HCT116 (cell line): ENCODE measurements around the gene CAPN3. TPM values are rescaled to one million over a fixed set of nuclear protein-coding genes. Genes with fewer than 3 reads are reported as not detected.

Experiments
- ATAC-seq: fragments of 200-7000 bp; cut with Tn5 transposase; 2 replicates; pipeline ENCODE4 v1.9.1; 2020; ENCODE audit warnings: mild to moderate bottlenecking, moderate library complexity
- BruUV-seq: library from RNA; stranded (reverse); fragments of 400-500 nt; replicated peaks from 2 replicates; lab custom pipeline; 2021; lab: Mats Ljungman, UMichigan
- CTCF ChIA-PET: fragments of 300-600 bp; sonication (Branson Sonifier 250); formaldehyde crosslinking; loops from one replicate; lab custom pipeline; 2021; ENCODE audit warnings: antibody characterized with exemption; lab: Charles Lee
- POLR2A ChIA-PET: fragments of 300-600, 350-600 bp; sonication (Branson Sonifier 250); formaldehyde crosslinking; loops from one replicate; lab custom pipeline; 2021; ENCODE audit warnings: antibody characterized with exemption; lab: Charles Lee
- RAD21 ChIA-PET, 2 experiments: fragments of 300-600 bp; sonication (Branson Sonifier 250); formaldehyde crosslinking; loops; one replicate each; lab custom pipeline; 2023; ENCODE audit warnings: low total read pairs in 2 of 2; ENCODE audit not compliant: uncharacterized antibody in 2 of 2, unreplicated experiment in 2 of 2, low non-redundant PET in 1 of 2; lab: Charles Lee
- DNase-seq: peaks from one replicate; pipeline ENCODE4 v3.0.0-alpha.2; 2010; ENCODE audit warnings: low read depth, low spot score
- H2AFZ ChIP-seq: fragments of 200-600 bp; shearing (Covaris generic), sonication (generic); 2 replicates; pipeline ENCODE4 v1.6.1; 2017; ENCODE audit warnings: low read depth, mixed run types, mixed read lengths, antibody characterized with exemption, low read length; ENCODE audit not compliant: poor library complexity, severe bottlenecking
- H3K27ac ChIP-seq: 2 replicates; pipeline ENCODE4 v1.5.1; 2012; ENCODE audit warnings: low read depth, low read length
- H3K27me3 ChIP-seq: fragments of 200-600 bp; sonication (generic); 2 replicates; pipeline ENCODE4 v1.6.1; 2016; ENCODE audit warnings: mixed run types, low read length, mixed read lengths; ENCODE audit not compliant: insufficient read depth
- H3K36me3 ChIP-seq, 2 experiments: fragments of 200-500 bp in 1 of 2; fragments of 200-600 bp in 1 of 2; sonication (Bioruptor generic) in 1 of 2; sonication (generic) in 1 of 2; 2 replicates each; pipeline versions ENCODE4 v1.5.1 to v1.6.1; 2014 to 2016; ENCODE audit warnings: low read length in 2 of 2, inconsistent platforms in 1 of 2, mixed read lengths in 1 of 2, mixed run types in 1 of 2; ENCODE audit not compliant: insufficient read depth in 2 of 2, control insufficient read depth in 1 of 2
- H3K4me1 ChIP-seq, 2 experiments: fragments of 200-600 bp in 1 of 2; sonication (generic) in 1 of 2; 2 replicates each; pipeline versions ENCODE4 v1.5.1 to v1.6.1; 2012 to 2017; ENCODE audit warnings: low read length in 2 of 2, inconsistent platforms in 1 of 2, mild to moderate bottlenecking in 1 of 2, mixed read lengths in 1 of 2, mixed run types in 1 of 2, moderate library complexity in 1 of 2; ENCODE audit not compliant: insufficient read depth in 2 of 2, control insufficient read depth in 1 of 2
- H3K4me2 ChIP-seq: fragments of 200-600 bp; sonication (generic); 2 replicates; pipeline ENCODE4 v1.6.1; 2017; ENCODE audit warnings: mixed run types, low read length, mixed read lengths
- H3K4me3 ChIP-seq, 2 experiments: fragments of 200-600 bp in 1 of 2; sonication (generic) in 1 of 2; replicated peaks in 1 of 2; 2 replicates each; pipeline ENCODE4 v1.5.1; 2011 to 2016; ENCODE audit warnings: low read length in 2 of 2, control low read depth in 1 of 2, low read depth in 1 of 2, mild to moderate bottlenecking in 1 of 2, mixed read lengths in 1 of 2, mixed run types in 1 of 2
- H3K79me2 ChIP-seq: fragments of 200-600 bp; sonication (generic); 2 replicates; pipeline ENCODE4 v1.6.1; 2017; ENCODE audit warnings: mild to moderate bottlenecking, mixed run types, low read length, moderate library complexity, mixed read lengths; ENCODE audit not compliant: insufficient read depth
- H3K9ac ChIP-seq: fragments of 200-600 bp; sonication (generic); 2 replicates; pipeline ENCODE4 v1.6.1; 2016; ENCODE audit warnings: low read length, mixed read lengths
- H3K9me2 ChIP-seq: fragments of 200-600 bp; sonication (generic), shearing (Covaris generic); 2 replicates; pipeline ENCODE4 v1.6.1; 2017; ENCODE audit warnings: mixed run types, mild to moderate bottlenecking, moderate library complexity; ENCODE audit not compliant: insufficient read depth
- H3K9me3 ChIP-seq, 2 experiments: fragments of 200-500 bp in 1 of 2; fragments of 200-600 bp in 1 of 2; sonication (Bioruptor generic) in 1 of 2; sonication (generic) in 1 of 2; 2 replicates each; pipeline ENCODE4 v1.6.1; 2014 to 2017; ENCODE audit warnings: low read length in 2 of 2, mixed read lengths in 2 of 2, inconsistent platforms in 1 of 2, low read depth in 1 of 2, mild to moderate bottlenecking in 1 of 2, mixed run types in 1 of 2, moderate library complexity in 1 of 2; ENCODE audit not compliant: control insufficient read depth in 1 of 2, insufficient read depth in 1 of 2
- H4K20me1 ChIP-seq: fragments of 200-600 bp; sonication (generic), shearing (Covaris generic); 2 replicates; pipeline ENCODE4 v1.6.1; 2017; ENCODE audit warnings: mixed run types, mild to moderate bottlenecking, moderate library complexity; ENCODE audit not compliant: insufficient read depth
- EGR1 ChIP-seq: IDR thresholded peaks from 2 replicates; pipeline ENCODE4 v1.6.1; 2012; ENCODE audit warnings: low read depth
- EZH2 ChIP-seq: fragments of 200-600 bp; sonication (generic); IDR thresholded peaks from 2 replicates; pipeline ENCODE4 v1.6.1; 2017; ENCODE audit warnings: antibody characterized with exemption, mixed run types
- EZH2phosphoT487 ChIP-seq: fragments of 200-600 bp; IDR thresholded peaks from 2 replicates; pipeline ENCODE4 v1.6.1; 2018; ENCODE audit warnings: antibody characterized with exemption, borderline replicate concordance
- FOSL1 ChIP-seq: IDR thresholded peaks from 2 replicates; pipeline ENCODE4 v1.6.1; 2012; ENCODE audit warnings: low read depth
- JUND ChIP-seq: IDR thresholded peaks from 2 replicates; pipeline ENCODE4 v1.6.1; 2012
- POLR2A ChIP-seq: IDR thresholded peaks from 2 replicates; pipeline ENCODE4 v1.7.0; 2011; ENCODE audit warnings: borderline replicate concordance; ENCODE audit not compliant: insufficient read depth, insufficient read length; ENCODE audit errors: extremely low read depth
- RAD21 ChIP-seq: IDR thresholded peaks from 2 replicates; pipeline ENCODE4 v1.6.1; 2012; ENCODE audit warnings: low read depth, mild to moderate bottlenecking
- SP1 ChIP-seq: IDR thresholded peaks from 2 replicates; pipeline ENCODE4 v1.6.1; 2012; ENCODE audit warnings: low read depth
- TCF7L2 ChIP-seq: IDR thresholded peaks from 2 replicates; pipeline ENCODE4 v1.7.0; 2011; ENCODE audit warnings: borderline replicate concordance, inconsistent platforms; ENCODE audit not compliant: insufficient read depth, insufficient read length; ENCODE audit errors: extremely low read depth
- YY1 ChIP-seq: IDR thresholded peaks from 2 replicates; pipeline ENCODE4 v1.6.1; 2011; ENCODE audit warnings: low read length, low read depth, moderate library complexity, mild to moderate bottlenecking; ENCODE audit not compliant: insufficient replicate concordance; ENCODE audit errors: extremely low read depth
- ZFX ChIP-seq: fragments of 450-650 bp; IDR thresholded peaks from 2 replicates; pipeline ENCODE4 v1.6.1; 2017
- intact Hi-C: fragments of 100-400 bp; cut with micrococcal nuclease; formaldehyde crosslinking; loops from 2 replicates; pipeline ENCODE4 v1.10.0; 2022
- total RNA-seq: library from RNA; stranded (reverse); gene quantifications from one replicate; pipeline ENCODE4 v1.2.1, GENCODE V29; 2021; ENCODE audit not compliant: unreplicated experiment
- TF ChIP-seq, protein P1 (sequence below): IDR thresholded peaks from 2 replicates; pipeline ENCODE4 v1.6.1; 2012
- TF ChIP-seq, protein P2 (sequence below), 3 experiments: fragments of 200-600 bp in 1 of 3; sonication (generic) in 1 of 3; IDR thresholded peaks in 2 of 3; conservative IDR thresholded peaks in 1 of 3; 2 replicates each; pipeline ENCODE4 v1.5.1; 2012 to 2017; ENCODE audit warnings: low read depth in 2 of 3, low read length in 2 of 3, antibody characterized with exemption in 1 of 3, borderline replicate concordance in 1 of 3, control low read depth in 1 of 3, mild to moderate bottlenecking in 1 of 3, mixed read lengths in 1 of 3, mixed run types in 1 of 3, moderate library complexity in 1 of 3; ENCODE audit not compliant: insufficient read depth in 1 of 3
- TF ChIP-seq, protein P3 (sequence below): IDR thresholded peaks from 2 replicates; pipeline ENCODE4 v1.6.1; 2012
- TF ChIP-seq, protein P4 (sequence below): IDR thresholded peaks from 2 replicates; pipeline ENCODE4 v1.6.1; 2011; ENCODE audit warnings: mild to moderate bottlenecking, low read length, moderate library complexity; ENCODE audit not compliant: insufficient replicate concordance; ENCODE audit errors: extremely low read depth
- TF ChIP-seq, protein P5 (sequence below): IDR thresholded peaks from 2 replicates; pipeline ENCODE4 v1.6.1; 2012; ENCODE audit warnings: low read depth

The CAPN3 gene
- total RNA-seq, 1 experiment from 2014 or later, result 1.8 TPM

DNA sequence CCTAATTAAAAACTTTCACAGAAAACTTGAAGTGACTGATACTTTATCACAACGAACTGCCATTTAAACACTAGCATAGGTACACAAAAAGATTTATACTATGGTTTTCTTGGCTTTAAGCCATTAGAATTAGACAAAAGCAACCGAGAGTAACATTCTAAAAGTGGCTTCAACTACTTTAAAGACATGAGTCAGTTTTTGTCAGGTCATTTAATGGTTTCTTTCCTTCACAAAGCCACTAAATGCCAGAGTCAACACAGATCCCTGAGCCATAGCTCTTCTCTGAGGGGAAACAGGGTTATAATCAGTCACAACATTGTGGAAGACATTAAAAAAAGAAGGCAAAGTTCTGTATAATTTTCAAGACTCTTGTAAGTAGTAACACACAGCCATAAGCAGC, 54.6 kb downstream of the CAPN3 start:
- POLR2A ChIA-PET, result no interaction called here
- Histone ChIP-seq H3K79me2 (no peaks in the 10 kb centered on the region), H3K9me2 (no peaks in the 10 kb centered on the region), H3K36me3 (peaks cover 6 to 13% of the 10 kb centered on the region in 2 experiments; a peak in 2 of 4 replicates), H3K4me1 (no peaks in the 10 kb centered on the region), H3K4me2 (no peak overlapping the region), H3K9me3 (no peaks in the 10 kb centered on the region), H3K4me3 (no peak overlapping the region), H3K9ac (no peak overlapping the region), H2AFZ (no peak overlapping the region), H4K20me1 (no peaks in the 10 kb centered on the region), H3K27me3 (no peaks in the 10 kb centered on the region), H3K27ac (no peak overlapping the region)
- RAD21 ChIA-PET, result no interaction called here
- TF ChIP-seq, protein P1, sequence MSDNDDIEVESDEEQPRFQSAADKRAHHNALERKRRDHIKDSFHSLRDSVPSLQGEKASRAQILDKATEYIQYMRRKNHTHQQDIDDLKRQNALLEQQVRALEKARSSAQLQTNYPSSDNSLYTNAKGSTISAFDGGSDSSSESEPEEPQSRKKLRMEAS, result no peak
- TF ChIP-seq POLR2A, result no peak
- TF ChIP-seq ZFX, result no peak
- no peak for TF ChIP-seq RAD21
- no peak for TF ChIP-seq YY1
- TF ChIP-seq, protein P2, sequence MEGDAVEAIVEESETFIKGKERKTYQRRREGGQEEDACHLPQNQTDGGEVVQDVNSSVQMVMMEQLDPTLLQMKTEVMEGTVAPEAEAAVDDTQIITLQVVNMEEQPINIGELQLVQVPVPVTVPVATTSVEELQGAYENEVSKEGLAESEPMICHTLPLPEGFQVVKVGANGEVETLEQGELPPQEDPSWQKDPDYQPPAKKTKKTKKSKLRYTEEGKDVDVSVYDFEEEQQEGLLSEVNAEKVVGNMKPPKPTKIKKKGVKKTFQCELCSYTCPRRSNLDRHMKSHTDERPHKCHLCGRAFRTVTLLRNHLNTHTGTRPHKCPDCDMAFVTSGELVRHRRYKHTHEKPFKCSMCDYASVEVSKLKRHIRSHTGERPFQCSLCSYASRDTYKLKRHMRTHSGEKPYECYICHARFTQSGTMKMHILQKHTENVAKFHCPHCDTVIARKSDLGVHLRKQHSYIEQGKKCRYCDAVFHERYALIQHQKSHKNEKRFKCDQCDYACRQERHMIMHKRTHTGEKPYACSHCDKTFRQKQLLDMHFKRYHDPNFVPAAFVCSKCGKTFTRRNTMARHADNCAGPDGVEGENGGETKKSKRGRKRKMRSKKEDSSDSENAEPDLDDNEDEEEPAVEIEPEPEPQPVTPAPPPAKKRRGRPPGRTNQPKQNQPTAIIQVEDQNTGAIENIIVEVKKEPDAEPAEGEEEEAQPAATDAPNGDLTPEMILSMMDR (IDR thresholded peaks at IDR 0.05 in 2 of 3, conservative IDR thresholded peaks at IDR 0.05 in 1 of 3; ENCODE audit: borderline replicate concordance in 1 of 3, insufficient read depth in 1 of 3, low read depth in 2 of 3, low read length in 2 of 3), result no peak
- TF ChIP-seq, protein P3, sequence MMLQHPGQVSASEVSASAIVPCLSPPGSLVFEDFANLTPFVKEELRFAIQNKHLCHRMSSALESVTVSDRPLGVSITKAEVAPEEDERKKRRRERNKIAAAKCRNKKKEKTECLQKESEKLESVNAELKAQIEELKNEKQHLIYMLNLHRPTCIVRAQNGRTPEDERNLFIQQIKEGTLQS, result no peak
- TF ChIP-seq JUND, result no peak
- no peak for TF ChIP-seq TCF7L2
- TF ChIP-seq EZH2phosphoT487, result no peak
- no peak for TF ChIP-seq SP1
- TF ChIP-seq, protein P4, sequence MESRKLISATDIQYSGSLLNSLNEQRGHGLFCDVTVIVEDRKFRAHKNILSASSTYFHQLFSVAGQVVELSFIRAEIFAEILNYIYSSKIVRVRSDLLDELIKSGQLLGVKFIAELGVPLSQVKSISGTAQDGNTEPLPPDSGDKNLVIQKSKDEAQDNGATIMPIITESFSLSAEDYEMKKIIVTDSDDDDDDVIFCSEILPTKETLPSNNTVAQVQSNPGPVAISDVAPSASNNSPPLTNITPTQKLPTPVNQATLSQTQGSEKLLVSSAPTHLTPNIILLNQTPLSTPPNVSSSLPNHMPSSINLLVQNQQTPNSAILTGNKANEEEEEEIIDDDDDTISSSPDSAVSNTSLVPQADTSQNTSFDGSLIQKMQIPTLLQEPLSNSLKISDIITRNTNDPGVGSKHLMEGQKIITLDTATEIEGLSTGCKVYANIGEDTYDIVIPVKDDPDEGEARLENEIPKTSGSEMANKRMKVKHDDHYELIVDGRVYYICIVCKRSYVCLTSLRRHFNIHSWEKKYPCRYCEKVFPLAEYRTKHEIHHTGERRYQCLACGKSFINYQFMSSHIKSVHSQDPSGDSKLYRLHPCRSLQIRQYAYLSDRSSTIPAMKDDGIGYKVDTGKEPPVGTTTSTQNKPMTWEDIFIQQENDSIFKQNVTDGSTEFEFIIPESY, result no peak
- no peak for TF ChIP-seq EZH2
- TF ChIP-seq, protein P5, sequence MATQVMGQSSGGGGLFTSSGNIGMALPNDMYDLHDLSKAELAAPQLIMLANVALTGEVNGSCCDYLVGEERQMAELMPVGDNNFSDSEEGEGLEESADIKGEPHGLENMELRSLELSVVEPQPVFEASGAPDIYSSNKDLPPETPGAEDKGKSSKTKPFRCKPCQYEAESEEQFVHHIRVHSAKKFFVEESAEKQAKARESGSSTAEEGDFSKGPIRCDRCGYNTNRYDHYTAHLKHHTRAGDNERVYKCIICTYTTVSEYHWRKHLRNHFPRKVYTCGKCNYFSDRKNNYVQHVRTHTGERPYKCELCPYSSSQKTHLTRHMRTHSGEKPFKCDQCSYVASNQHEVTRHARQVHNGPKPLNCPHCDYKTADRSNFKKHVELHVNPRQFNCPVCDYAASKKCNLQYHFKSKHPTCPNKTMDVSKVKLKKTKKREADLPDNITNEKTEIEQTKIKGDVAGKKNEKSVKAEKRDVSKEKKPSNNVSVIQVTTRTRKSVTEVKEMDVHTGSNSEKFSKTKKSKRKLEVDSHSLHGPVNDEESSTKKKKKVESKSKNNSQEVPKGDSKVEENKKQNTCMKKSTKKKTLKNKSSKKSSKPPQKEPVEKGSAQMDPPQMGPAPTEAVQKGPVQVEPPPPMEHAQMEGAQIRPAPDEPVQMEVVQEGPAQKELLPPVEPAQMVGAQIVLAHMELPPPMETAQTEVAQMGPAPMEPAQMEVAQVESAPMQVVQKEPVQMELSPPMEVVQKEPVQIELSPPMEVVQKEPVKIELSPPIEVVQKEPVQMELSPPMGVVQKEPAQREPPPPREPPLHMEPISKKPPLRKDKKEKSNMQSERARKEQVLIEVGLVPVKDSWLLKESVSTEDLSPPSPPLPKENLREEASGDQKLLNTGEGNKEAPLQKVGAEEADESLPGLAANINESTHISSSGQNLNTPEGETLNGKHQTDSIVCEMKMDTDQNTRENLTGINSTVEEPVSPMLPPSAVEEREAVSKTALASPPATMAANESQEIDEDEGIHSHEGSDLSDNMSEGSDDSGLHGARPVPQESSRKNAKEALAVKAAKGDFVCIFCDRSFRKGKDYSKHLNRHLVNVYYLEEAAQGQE, result no peak
- no peak for TF ChIP-seq FOSL1
- no peak for TF ChIP-seq EGR1
- ATAC-seq (no peak), DNase-seq (no peak)
- no TSS peak for BruUV-seq
- intact Hi-C loops, result no loop called here
- CTCF ChIA-PET, result no interaction called here
